ENCODE measurements around the gene CTNND1. TPM values are rescaled to one million over a fixed set of nuclear protein-coding genes. Genes with fewer than 3 reads are reported as not detected.
A peak's percentile ranks its signal among the peaks of the same experiment; 100 is the strongest.

The CTNND1 gene
- total and polyA plus RNA-seq, 9 of the 15 experiments (the other 6 are each of a cell fraction or from before 2014, with no cell fraction given): 11.1 to 74.0 (median 43.3) TPM

DNA sequence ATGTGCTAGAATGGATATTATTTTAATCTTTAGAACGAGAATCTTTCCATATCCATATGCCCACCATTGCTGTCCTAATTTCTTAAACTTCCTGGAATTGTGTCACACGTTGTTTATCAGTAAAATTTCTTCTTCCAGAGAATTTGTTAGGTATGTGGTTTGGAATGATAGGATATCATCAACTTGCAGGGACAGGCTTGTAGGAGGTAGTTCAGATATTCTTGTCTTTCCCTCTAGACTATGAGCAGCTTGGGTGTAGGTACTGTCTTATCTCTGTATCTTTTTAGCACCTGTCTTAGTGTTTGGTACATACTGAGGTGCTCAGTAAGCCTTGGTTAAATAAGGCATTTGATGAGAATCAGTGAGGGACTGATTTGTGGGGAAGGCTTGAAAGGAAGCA lies 3.4 kb downstream of the CTNND1 start (continued):
- TF ChIP-seq REST (IDR thresholded peaks at IDR 0.05; ENCODE audit: borderline replicate concordance) (no peak), REST (CRISPR knock-in tag; IDR thresholded peaks at IDR 0.05; ENCODE audit: low read depth) (no peak), EP400 (IDR thresholded peaks at IDR 0.05) (no peak), BMI1 (IDR thresholded peaks at IDR 0.05; ENCODE audit: low read length) (no peak), CBX3 (IDR thresholded peaks at IDR 0.05; ENCODE audit: borderline replicate concordance in 1 of 2, low read length in 2 of 2) (no peak), NCOA2 (IDR thresholded peaks at IDR 0.05; ENCODE audit: partially characterized antibody in 2 of 2) (no peak), KDM1A (IDR thresholded peaks at IDR 0.05) (peak; percentile 21 to 41; a peak in 2 of 4 replicates), SAFB (IDR thresholded peaks at IDR 0.05; ENCODE audit: borderline replicate concordance, low read depth, low read length) (no peak), NELFE (IDR thresholded peaks at IDR 0.05; ENCODE audit: insufficient read depth, insufficient read length) (no peak), RAD51 (IDR thresholded peaks at IDR 0.05; ENCODE audit: borderline replicate concordance, low read depth) (no peak), ILF3 (IDR thresholded peaks at IDR 0.05; ENCODE audit: borderline replicate concordance) (no peak), TAL1 (IDR thresholded peaks at IDR 0.05) (peak; percentile 90), FOXP1 (CRISPR knock-in tag; IDR thresholded peaks at IDR 0.05) (no peak), PKNOX1 (IDR thresholded peaks at IDR 0.05) (no peak), KDM4B (IDR thresholded peaks at IDR 0.05; ENCODE audit: borderline replicate concordance in 2 of 2, low read depth in 1 of 2) (no peak)
- TF ChIP-seq, protein P1, sequence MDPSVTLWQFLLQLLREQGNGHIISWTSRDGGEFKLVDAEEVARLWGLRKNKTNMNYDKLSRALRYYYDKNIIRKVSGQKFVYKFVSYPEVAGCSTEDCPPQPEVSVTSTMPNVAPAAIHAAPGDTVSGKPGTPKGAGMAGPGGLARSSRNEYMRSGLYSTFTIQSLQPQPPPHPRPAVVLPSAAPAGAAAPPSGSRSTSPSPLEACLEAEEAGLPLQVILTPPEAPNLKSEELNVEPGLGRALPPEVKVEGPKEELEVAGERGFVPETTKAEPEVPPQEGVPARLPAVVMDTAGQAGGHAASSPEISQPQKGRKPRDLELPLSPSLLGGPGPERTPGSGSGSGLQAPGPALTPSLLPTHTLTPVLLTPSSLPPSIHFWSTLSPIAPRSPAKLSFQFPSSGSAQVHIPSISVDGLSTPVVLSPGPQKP (CRISPR knock-in tag; IDR thresholded peaks at IDR 0.05): no peak
- TF ChIP-seq, protein P2, sequence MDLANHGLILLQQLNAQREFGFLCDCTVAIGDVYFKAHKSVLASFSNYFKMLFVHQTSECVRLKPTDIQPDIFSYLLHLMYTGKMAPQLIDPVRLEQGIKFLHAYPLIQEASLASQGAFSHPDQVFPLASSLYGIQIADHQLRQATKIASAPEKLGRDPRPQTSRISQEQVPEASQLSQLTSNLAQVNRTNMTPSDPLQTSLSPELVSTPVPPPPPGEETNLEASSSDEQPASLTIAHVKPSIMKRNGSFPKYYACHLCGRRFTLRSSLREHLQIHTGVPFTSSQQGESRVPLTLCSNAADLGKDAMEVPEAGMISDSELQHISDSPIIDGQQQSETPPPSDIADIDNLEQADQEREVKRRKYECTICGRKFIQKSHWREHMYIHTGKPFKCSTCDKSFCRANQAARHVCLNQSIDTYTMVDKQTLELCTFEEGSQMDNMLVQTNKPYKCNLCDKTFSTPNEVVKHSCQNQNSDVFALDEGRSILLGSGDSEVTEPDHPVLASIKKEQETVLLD (IDR thresholded peaks at IDR 0.05): no peak

All from K562 (cell line).